ENCODE results near the gene STAMBP.

DNA sequence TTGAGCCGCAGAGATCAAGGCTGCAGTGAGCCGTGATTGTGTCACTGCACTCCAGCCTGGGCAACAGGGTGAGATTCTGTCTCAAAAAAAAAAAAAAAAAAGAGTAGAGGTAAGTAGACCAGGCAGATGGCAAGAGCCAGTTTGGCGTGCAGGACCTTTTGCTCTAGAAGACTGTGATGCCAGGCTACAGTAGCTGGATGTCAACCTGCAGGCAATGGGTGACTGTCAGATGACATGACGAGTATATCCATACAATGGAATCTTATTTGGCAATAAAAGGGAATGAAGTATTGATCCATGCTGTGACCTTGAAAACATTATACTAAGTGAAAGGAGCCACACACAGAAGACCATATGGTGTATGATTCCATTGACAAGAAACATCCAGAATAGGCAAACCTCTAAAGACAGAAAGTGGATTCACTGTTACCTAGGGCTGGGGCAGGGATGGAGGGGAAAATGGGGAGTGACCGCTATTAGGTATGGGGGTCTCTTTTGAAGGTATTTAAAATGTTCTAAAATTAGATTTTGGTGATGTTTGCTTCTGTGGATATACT lies 86.8 kb downstream of the STAMBP start:
- no peak for TF ChIP-seq CTCF (conservative IDR thresholded peaks at IDR 0.05; ENCODE audit: low read length)
- TF ChIP-seq EZH2phosphoT487 (IDR thresholded peaks at IDR 0.05; ENCODE audit: borderline replicate concordance), result no peak

Data from Loucy (cell line).